ENCODE data around the gene GJD2.

The GJD2 gene

DNA sequence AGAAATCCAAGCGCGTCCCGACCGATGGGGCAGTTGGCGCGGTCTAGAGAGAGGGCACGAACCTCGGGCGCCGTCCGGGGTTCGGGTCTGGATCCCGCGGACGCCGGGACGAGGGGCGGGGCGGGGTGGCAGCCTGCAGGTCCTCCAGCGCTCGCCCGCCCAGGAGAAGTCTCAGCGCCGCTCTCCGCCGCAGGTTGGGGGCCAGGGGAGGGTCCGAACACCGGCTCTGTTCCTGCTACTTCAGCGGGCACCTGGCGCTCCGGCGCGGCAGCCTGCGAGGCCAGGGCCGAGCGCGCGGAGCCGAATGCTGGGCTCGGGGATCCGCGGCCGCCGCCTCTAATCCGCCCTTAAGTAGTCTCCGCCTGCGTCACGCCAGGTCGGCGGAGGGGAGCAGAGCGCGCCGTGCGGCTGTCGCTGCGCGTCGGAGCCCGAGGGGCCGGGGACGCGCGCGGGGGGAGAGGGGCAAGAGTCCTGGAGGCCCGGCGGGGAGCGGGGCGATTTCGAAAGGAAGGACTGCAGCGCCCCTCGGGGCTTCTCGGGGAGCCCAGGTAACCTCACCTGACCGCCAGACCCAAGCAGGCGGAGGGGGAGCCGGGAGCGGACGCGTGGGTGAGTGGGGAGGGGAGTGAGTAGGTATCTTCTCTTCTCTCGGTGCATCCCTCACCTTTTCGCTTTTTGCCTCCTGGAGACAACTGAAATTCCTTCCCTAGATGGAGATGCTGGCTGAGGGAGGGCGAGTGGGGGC, at the start of gene GJD2:
TSS of gene GJD2 (minus strand) at position 325 of the 745 bp plus-strand sequence. CDS start 510 bp downstream, outside the sequence.
- no peak for DNase-seq

DNA sequence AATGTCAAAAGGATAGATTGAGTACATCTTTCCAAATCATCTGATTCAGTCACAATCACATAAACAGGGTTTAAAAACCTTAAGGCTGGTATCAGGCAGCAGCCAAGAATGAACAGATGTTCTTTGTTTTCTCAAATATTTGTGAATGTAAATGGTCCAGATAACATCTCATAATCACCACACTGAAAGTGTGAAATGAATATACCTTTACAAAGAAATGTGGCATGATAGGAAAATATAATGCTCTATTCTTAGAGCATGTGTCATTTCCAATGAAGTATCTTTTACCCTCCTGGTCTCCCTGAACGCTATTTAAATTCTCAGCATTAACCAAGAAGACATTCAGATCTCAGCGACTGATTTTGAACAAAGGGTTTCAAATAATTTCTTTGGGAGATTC, 49.3 kb upstream of the GJD2 start:
- DNase-seq, result no peak

DNA sequence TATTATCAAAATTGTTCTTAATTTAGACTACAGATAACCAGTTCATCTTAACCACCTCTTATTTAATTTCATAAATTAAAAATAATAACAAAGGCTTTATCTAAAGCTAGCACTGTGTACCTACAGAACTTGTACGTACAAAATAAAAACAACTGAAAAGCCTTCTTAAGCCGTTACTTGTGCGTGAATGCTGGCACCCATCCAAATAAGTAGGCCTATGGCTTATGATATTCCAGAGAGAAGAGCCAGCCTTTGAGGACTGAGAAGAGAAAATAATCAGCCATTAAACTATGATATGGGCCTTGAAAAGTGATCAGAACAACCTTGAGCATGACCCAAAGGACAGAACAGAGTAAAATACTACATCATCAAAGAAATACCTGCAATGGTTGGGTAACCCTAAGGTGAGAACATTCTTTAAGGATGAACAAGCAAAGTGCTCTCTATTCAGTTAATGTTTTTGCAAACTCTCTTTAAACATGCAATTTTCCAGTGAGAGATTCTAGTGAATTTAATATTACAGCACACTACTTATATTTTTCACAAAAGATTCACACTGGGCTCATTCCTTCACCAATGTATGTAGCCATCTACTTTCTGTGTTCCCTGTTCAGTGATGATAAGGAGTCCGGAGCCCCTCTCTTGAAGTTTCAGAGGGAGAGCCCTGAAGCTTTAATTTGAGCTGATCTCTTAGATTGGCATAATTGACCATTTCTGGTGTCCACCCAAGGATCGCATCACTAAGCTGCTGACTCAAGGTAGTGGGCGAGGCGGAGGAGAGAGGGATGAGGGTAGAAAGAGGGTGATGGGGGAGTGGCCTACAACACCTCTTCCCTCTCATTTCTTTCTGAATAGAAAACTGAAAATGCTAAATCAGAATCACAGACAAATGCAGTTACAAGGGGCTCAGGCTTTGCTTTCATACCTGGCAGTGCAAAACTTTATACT, 48.3 kb upstream of the GJD2 start:
- no peak for DNase-seq

GRCh38 chr15:34802371-34802770, 47.6 kb upstream of the GJD2 start:
- DNase-seq, result no peak

- DNase-seq, result no peak
Observed at GRCh38 chr15:34799149-34800101, 44.6 kb upstream of the GJD2 start.

GRCh38 chr15:34796847-34797435, 42.1 kb upstream of the GJD2 start:
- DNase-seq, result no peak

- DNase-seq, result peak; percentile 14
Observed at GRCh38 chr15:34795267-34796081, 40.7 kb upstream of the GJD2 start, which contains the start of gene ACTC1. ACTC1 (minus strand) TSS chr15:34795549; CDS start chr15:34794808, 741 bp downstream.

- no peak for DNase-seq
Observed at GRCh38 chr15:34794590-34795206, 39.9 kb upstream of the GJD2 start.

- no peak for DNase-seq
Observed at GRCh38 chr15:34793901-34794300, 39.1 kb upstream of the GJD2 start.

- no peak for DNase-seq
Observed at GRCh38 chr15:34793071-34793470, 38.3 kb upstream of the GJD2 start.

GRCh38 chr15:34791701-34792100, 36.9 kb upstream of the GJD2 start:
- DNase-seq, result peak; percentile 44

GRCh38 chr15:34790121-34790520, 35.3 kb upstream of the GJD2 start:
- no peak for DNase-seq

GRCh38 chr15:34789326-34789725, 34.5 kb upstream of the GJD2 start:
- no peak for DNase-seq

DNA sequence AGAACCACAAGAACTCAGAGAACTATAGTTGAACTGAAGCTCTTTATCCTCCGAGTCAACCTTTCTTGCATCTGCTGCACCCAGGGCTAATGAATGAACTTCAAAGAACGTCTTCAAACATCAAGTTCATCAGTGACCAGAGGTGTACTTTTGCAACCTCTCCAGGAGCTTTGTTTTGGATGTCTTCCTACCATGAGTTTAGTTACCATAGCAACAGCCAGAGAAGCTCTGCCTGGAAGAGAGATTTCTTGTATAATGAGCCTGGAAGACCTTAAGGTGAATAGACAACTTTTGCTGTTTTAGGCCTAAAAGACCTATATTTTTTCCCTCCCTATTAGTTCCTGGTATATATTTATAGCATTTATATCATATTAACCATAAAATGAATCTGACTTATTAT, 31.4 kb upstream of the GJD2 start:
- DNase-seq, result no peak

- DNase-seq, result no peak
Observed at GRCh38 chr15:34783991-34784390, 29.2 kb upstream of the GJD2 start.

DNA sequence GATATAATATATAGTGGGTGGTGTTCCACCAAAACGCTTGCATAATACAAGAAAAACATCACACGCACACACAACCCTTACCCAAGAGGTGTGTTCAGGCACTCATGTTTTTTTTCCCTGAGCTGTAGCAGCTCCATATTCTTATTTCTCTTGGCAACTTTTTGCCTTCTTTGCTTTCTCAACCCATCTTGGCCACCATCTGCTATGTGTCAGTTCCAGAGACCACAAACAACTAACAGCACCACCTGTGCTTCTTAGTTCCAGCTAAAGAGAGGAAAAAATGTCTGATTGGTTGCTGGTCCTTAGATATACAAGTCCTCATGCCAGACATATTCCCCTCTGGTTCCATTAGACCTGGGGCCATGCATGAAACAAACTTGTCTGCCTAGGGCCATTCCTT, 28.6 kb upstream of the GJD2 start:
- DNase-seq, result no peak

DNA sequence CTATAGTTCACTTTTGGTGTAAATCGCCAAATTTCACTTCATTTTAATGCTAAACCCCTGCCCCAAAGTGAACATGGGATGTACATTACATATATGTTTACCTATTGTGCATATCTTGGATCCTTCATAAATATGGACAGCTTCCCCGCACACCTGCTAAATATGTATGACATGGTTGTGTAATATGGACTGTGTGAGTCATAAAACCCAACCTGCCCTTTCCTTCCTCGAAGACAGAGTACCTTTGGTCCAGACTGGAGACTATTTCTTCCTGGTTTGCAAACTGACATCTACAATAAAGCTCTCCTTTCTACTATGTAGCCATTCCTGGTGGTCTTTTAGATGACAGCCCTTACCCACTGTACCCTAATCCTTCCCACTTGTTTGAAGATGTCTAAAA, 28.1 kb upstream of the GJD2 start:
- DNase-seq, result no peak

DNA sequence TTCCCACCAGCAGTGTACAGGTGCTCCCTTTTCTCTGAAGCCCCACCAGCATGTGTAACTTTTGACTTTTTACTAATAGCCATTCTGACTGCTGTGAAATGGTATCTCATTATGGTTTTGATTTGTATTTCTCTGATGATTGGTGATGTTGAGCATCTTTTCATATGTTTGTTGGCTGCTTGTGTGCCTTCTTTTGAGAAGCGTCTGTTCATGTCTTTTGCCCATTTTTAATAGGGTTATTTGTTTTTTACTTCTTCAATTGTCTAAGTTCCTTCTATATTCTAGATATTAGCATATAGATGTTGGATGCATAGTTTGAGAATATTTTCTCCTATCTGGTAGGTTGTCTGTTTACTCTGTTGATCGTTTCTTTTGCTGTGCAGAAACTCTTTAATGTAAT, 25.9 kb upstream of the GJD2 start:
- no peak for DNase-seq

GRCh38 chr15:34776606-34777105, 21.9 kb upstream of the GJD2 start:
- DNase-seq, result no peak

DNA sequence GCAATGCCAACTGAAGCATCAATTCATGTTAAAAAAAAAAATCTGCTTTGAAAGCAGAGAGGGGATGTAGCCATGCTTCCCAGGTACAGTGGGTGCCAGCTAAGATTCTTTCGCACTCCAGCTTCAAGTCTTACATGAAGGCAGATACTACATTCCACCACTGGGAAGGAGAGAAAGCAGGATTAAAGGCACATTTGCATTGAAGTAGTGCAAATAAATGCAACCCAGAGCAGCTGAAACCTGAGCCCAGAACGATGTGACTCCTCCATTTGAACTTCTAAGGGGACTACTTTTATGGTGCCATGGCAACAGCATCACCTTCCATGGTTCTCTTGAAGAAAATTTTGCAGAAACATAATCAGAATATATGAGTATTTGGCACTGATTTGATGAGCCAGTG, 19.1 kb upstream of the GJD2 start:
- no peak for DNase-seq

- DNase-seq, result no peak
Observed at GRCh38 chr15:34773013-34773412, 18.2 kb upstream of the GJD2 start.

Measured in suppressor macrophage treated with lipopolysaccharide for 4 hours (primary cell).